WTC11 (cell line): ENCODE measurements around the gene MYOM1. TPM values are rescaled to one million over a fixed set of nuclear protein-coding genes. Genes with fewer than 3 reads are reported as not detected.

ENCODE experiments used
- ATAC-seq: fragments of 200-7000 bp; cut with Tn5 transposase; 2 replicates; pipeline ENCODE4 v1.10.0; 2021; ENCODE audit warnings: mild to moderate bottlenecking, moderate library complexity
- CTCF ChIA-PET: fragments of 300-600 bp; sonication (Branson Sonifier 250); formaldehyde crosslinking; loops from one replicate; lab custom pipeline; 2021; ENCODE audit warnings: antibody characterized with exemption; lab: Charles Lee
- POLR2A ChIA-PET: fragments of 350-600 bp; sonication (Branson Sonifier 250); formaldehyde crosslinking; loops from one replicate; lab custom pipeline; 2021; ENCODE audit warnings: antibody characterized with exemption; lab: Charles Lee
- DNase-seq: peaks from one replicate; pipeline ENCODE4 v3.0.0; 2021; ENCODE audit warnings: low spot score
- H3K27ac Mint-ChIP-seq: 2 replicates; pipeline ENCODE4 v1.8.0; 2021; ENCODE audit warnings: mixed read lengths
- H3K27me3 Mint-ChIP-seq: 2 replicates; pipeline ENCODE4 v1.8.0; 2021; ENCODE audit warnings: low read depth, mild to moderate bottlenecking, moderate library complexity, mixed read lengths
- H3K36me3 Mint-ChIP-seq: 2 replicates; pipeline ENCODE4 v1.8.0; 2021; ENCODE audit warnings: mixed read lengths
- H3K4me1 Mint-ChIP-seq: 2 replicates; pipeline ENCODE4 v1.8.0; 2022; ENCODE audit warnings: mixed read lengths
- H3K4me3 Mint-ChIP-seq: 2 replicates; pipeline ENCODE4 v1.8.0; 2021; ENCODE audit warnings: mild to moderate bottlenecking, moderate library complexity, mixed read lengths
- H3K9me3 Mint-ChIP-seq: 2 replicates; pipeline ENCODE4 v1.8.0; 2021; ENCODE audit warnings: mixed read lengths
- AR ChIP-seq: fragments of 250-450 bp; sonication (Bioruptor Pico); IDR thresholded peaks from 2 replicates; pipeline ENCODE4 v1.9.0; 2021; ENCODE audit warnings: mild to moderate bottlenecking
- CREB1 ChIP-seq: sonication (generic); formaldehyde crosslinking; IDR thresholded peaks from 2 replicates; pipeline ENCODE4 v1.8.0; 2023; ENCODE audit warnings: mild to moderate bottlenecking, missing genetic modification reagents
- E2F4 ChIP-seq: sonication (generic); formaldehyde crosslinking; IDR thresholded peaks from 2 replicates; pipeline ENCODE4 v1.8.1; 2022; ENCODE audit warnings: low read depth, mild to moderate bottlenecking, moderate library complexity, missing genetic modification reagents, borderline replicate concordance
- ESRRA ChIP-seq: sonication (generic); formaldehyde crosslinking; IDR thresholded peaks from 2 replicates; pipeline ENCODE4 v1.8.1; 2022; ENCODE audit warnings: mild to moderate bottlenecking, missing genetic modification reagents, borderline replicate concordance
- GTF2I ChIP-seq: fragments of 250-450 bp; sonication (Bioruptor Pico); conservative IDR thresholded peaks from 2 replicates; pipeline ENCODE4 v1.4.0; 2021; ENCODE audit warnings: mild to moderate bottlenecking
- IRF2 ChIP-seq: sonication (generic); formaldehyde crosslinking; IDR thresholded peaks from 2 replicates; pipeline ENCODE4 v1.8.0; 2022; ENCODE audit warnings: low read depth, missing genetic modification reagents, borderline replicate concordance
- JUN ChIP-seq: sonication (generic); formaldehyde crosslinking; IDR thresholded peaks from 2 replicates; pipeline ENCODE4 v1.8.0; 2023; ENCODE audit warnings: mild to moderate bottlenecking, missing genetic modification reagents
- MYBL2 ChIP-seq: sonication (generic); formaldehyde crosslinking; IDR thresholded peaks from 2 replicates; pipeline ENCODE4 v1.8.1; 2023; ENCODE audit warnings: mild to moderate bottlenecking, moderate library complexity, missing genetic modification reagents
- NFYB ChIP-seq: sonication (generic); formaldehyde crosslinking; conservative IDR thresholded peaks from 2 replicates; pipeline ENCODE4 v1.8.0; 2022; ENCODE audit warnings: low read depth, missing genetic modification reagents
- PRDM15 ChIP-seq: sonication (generic); formaldehyde crosslinking; IDR thresholded peaks from 2 replicates; pipeline ENCODE4 v1.8.0; 2022; ENCODE audit warnings: missing genetic modification reagents
- TCF7 ChIP-seq: sonication (generic); formaldehyde crosslinking; IDR thresholded peaks from 2 replicates; pipeline ENCODE4 v1.8.0; 2022; ENCODE audit warnings: mild to moderate bottlenecking, low read depth, missing genetic modification reagents, moderate library complexity
- TP53 ChIP-seq: sonication (generic); formaldehyde crosslinking; IDR thresholded peaks from 2 replicates; pipeline ENCODE4 v1.8.1; 2023; ENCODE audit warnings: mild to moderate bottlenecking, missing genetic modification reagents
- ZNF317 ChIP-seq: sonication (generic); formaldehyde crosslinking; IDR thresholded peaks from 2 replicates; pipeline ENCODE4 v1.8.1; 2023; ENCODE audit warnings: low read depth, mild to moderate bottlenecking, moderate library complexity, missing genetic modification reagents, borderline replicate concordance
- ZNF423 ChIP-seq: fragments of 250-450 bp; sonication (Bioruptor Pico); IDR thresholded peaks from 2 replicates; pipeline ENCODE4 v2.1.2; 2022; ENCODE audit warnings: mild to moderate bottlenecking, moderate library complexity
- ZNF425 ChIP-seq: fragments of 250-450 bp; sonication (Bioruptor Pico); conservative IDR thresholded peaks from 2 replicates; pipeline ENCODE4 v1.9.0; 2021; ENCODE audit warnings: mild to moderate bottlenecking
- ZNF671 ChIP-seq: fragments of 250-450 bp; sonication (Bioruptor Pico); IDR thresholded peaks from 2 replicates; pipeline ENCODE4 v1.8.0; 2021; ENCODE audit warnings: mild to moderate bottlenecking
- total RNA-seq: library from RNA; stranded (reverse); gene quantifications from 3 replicates; pipeline ENCODE4 v1.2.3, GENCODE V29; 2021
- TF ChIP-seq, protein P1 (sequence below): fragments of 250-450 bp; sonication (Bioruptor Pico); IDR thresholded peaks from 2 replicates; pipeline ENCODE4 v1.9.0; 2021; ENCODE audit warnings: mild to moderate bottlenecking, borderline replicate concordance
- TF ChIP-seq, protein P2 (sequence below): fragments of 250-450 bp; sonication (Bioruptor Pico); IDR thresholded peaks from 2 replicates; pipeline ENCODE4 v1.8.0; 2021; ENCODE audit warnings: mild to moderate bottlenecking

MYOM1 gene
- total RNA-seq, 1 experiment from 2014 or later, result 0.35 TPM

GRCh38 chr18:3097082-3097481, 122.7 kb downstream of the MYOM1 start:
- ChIA-PET CTCF (interaction anchor here (0.8 kb wide), 1 partner anchor 32 kb away, joined by 3 read pairs; no protein-coding TSS in a partner anchor), POLR2A (interaction anchor here (0.6 kb wide), 1 partner anchor 469 kb away, joined by 3 read pairs; no protein-coding TSS in a partner anchor)
- H3K27ac Mint-ChIP-seq, result no peak overlapping the region

More at GRCh38 chr18:3097082-3097481, 122.7 kb downstream of the MYOM1 start:
- Mint-ChIP-seq H3K4me3 (no peak overlapping the region), H3K27me3 (no peaks in the 10 kb centered on the region; the same call in 1 of the 2 replicates)
- no peak for TF ChIP-seq E2F4
- no peak for TF ChIP-seq ESRRA (CRISPR knock-in tag)
- TF ChIP-seq ZNF671, result no peak
- no peak for TF ChIP-seq CREB1
- no peak for TF ChIP-seq AR (CRISPR knock-in tag)
- no peak for TF ChIP-seq GTF2I (CRISPR knock-in tag)
- TF ChIP-seq TP53 (CRISPR knock-in tag), result no peak
- no peak for TF ChIP-seq ZNF317 (CRISPR knock-in tag)
- no peak for TF ChIP-seq ZNF425 (CRISPR knock-in tag)
- TF ChIP-seq NFYB (CRISPR knock-in tag), result no peak
- TF ChIP-seq TCF7, result no peak
- TF ChIP-seq, protein P1, sequence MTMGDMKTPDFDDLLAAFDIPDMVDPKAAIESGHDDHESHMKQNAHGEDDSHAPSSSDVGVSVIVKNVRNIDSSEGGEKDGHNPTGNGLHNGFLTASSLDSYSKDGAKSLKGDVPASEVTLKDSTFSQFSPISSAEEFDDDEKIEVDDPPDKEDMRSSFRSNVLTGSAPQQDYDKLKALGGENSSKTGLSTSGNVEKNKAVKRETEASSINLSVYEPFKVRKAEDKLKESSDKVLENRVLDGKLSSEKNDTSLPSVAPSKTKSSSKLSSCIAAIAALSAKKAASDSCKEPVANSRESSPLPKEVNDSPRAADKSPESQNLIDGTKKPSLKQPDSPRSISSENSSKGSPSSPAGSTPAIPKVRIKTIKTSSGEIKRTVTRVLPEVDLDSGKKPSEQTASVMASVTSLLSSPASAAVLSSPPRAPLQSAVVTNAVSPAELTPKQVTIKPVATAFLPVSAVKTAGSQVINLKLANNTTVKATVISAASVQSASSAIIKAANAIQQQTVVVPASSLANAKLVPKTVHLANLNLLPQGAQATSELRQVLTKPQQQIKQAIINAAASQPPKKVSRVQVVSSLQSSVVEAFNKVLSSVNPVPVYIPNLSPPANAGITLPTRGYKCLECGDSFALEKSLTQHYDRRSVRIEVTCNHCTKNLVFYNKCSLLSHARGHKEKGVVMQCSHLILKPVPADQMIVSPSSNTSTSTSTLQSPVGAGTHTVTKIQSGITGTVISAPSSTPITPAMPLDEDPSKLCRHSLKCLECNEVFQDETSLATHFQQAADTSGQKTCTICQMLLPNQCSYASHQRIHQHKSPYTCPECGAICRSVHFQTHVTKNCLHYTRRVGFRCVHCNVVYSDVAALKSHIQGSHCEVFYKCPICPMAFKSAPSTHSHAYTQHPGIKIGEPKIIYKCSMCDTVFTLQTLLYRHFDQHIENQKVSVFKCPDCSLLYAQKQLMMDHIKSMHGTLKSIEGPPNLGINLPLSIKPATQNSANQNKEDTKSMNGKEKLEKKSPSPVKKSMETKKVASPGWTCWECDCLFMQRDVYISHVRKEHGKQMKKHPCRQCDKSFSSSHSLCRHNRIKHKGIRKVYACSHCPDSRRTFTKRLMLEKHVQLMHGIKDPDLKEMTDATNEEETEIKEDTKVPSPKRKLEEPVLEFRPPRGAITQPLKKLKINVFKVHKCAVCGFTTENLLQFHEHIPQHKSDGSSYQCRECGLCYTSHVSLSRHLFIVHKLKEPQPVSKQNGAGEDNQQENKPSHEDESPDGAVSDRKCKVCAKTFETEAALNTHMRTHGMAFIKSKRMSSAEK, result no peak
- TF ChIP-seq ZNF423, result no peak
- TF ChIP-seq JUN (CRISPR knock-in tag), result no peak
- no peak for TF ChIP-seq IRF2 (CRISPR knock-in tag)
- TF ChIP-seq PRDM15, result no peak
- TF ChIP-seq, protein P2, sequence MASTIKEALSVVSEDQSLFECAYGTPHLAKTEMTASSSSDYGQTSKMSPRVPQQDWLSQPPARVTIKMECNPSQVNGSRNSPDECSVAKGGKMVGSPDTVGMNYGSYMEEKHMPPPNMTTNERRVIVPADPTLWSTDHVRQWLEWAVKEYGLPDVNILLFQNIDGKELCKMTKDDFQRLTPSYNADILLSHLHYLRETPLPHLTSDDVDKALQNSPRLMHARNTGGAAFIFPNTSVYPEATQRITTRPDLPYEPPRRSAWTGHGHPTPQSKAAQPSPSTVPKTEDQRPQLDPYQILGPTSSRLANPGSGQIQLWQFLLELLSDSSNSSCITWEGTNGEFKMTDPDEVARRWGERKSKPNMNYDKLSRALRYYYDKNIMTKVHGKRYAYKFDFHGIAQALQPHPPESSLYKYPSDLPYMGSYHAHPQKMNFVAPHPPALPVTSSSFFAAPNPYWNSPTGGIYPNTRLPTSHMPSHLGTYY (CRISPR knock-in tag), result no peak
- TF ChIP-seq MYBL2 (CRISPR knock-in tag), result no peak
- TF ChIP-seq, all 79 proteins: peak for 0
- no peak for DNase-seq
- no peaks in the 10 kb centered on the region for H3K36me3 Mint-ChIP-seq
- no peak for ATAC-seq
- peaks cover 13% of the 10 kb centered on the region for H3K4me1 Mint-ChIP-seq
- H3K9me3 Mint-ChIP-seq, result no peaks in the 10 kb centered on the region
